ENCODE results near the gene DNM3.

- TF ChIP-seq POLR2A (IDR thresholded peaks at IDR 0.05) (no peak), CTCF (IDR thresholded peaks at IDR 0.05) (no peak)
Observed at GRCh38 chr1:172169836-172170235, 328.5 kb downstream of the DNM3 start.

All from lower leg skin (tissue), 3 donors.